ENCODE results near the gene KCNK4. TPM values are rescaled to one million over a fixed set of nuclear protein-coding genes. Genes with fewer than 3 reads are reported as not detected.

KCNK4 gene
- polyA plus RNA-seq = 0.60 and 1.0 TPM in 2 replicates
- 0.81 and 1.9 TPM in 2 replicates for polyA minus RNA-seq

- H3K27me3 ChIP-seq (ENCODE audit: insufficient read depth, low read depth, low read length) = peaks cover 65% of the 10 kb centered on the region
Measured at GRCh38 chr11:64291262-64291751, at the start of gene KCNK4. KCNK4 (plus strand) TSS chr11:64291302; CDS start chr11:64293019, 1,717 bp downstream.

DNA sequence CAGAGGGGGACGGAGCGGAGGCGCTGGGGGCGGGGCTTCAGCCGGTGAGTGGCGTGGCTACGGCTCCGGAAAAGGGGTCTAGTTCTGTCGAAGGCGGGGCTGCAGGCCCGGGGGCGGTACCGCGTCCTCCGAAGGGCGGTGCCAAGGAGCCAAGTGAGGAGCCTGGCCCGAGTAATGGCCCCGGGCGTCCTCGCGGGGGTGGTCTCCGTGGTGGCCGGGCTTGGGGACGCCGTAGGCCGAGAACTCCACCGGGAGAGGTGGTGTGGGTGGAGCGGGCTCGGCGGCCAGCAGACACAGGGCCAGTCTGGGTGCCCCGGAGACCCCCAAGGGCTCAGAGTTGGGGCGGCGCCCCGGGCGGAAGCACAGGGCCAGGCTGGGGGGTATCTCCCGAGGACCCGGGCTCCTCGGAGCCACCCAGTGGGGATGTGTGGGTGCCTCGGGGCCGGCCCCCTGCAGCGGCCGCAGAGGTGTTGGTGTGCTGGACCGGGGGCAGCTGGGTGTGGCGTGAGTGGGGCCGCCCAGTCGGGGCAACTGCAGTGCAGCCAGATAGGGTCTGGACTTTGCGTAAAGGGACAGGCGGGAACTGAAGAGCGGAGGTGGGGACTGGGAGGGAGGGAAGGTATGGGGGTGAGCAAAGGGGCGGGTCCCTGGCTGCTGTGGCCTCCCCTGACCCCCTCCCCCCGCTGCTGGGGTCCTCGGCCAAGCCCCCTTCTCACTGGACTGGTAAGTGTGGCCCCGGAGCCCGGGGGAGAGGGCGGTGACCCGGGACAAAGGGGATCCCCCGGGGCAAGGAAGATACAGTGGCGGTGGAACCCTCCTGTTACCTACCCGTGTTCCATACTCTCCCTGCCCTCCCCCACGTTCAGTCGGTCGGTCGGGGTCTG, 49.4 kb upstream of the KCNK4 start:
- Histone ChIP-seq H3K27ac (ENCODE audit: low read length) (peak overlapping the region; percentile 94), H3K9me2 (ENCODE audit: insufficient read depth, low read length) (no peaks in the 10 kb centered on the region), H2AFZ (ENCODE audit: low read depth, low read length) (no peak overlapping the region), H4K20me1 (ENCODE audit: insufficient read depth) (no peaks in the 10 kb centered on the region), H3K4me2 (ENCODE audit: low read length) (peak overlapping the region; percentile 80), H3F3A (ENCODE audit: insufficient read depth, low read length, poor library complexity, severe bottlenecking) (no peaks in the 10 kb centered on the region), H3K9me3 (ENCODE audit: low read length) (no peaks in the 10 kb centered on the region), H3K9ac (ENCODE audit: low read length) (peak overlapping the region; percentile 82), H3K36me3 (ENCODE audit: insufficient read depth, low read length) (no peaks in the 10 kb centered on the region), H3K4me3 (ENCODE audit: low read length) (peak overlapping the region; percentile 97), H3K79me2 (replicated peaks; ENCODE audit: insufficient read depth, low read length) (peaks cover 13% of the 10 kb centered on the region), H3K27me3 (ENCODE audit: insufficient read depth, low read depth, low read length) (no peaks in the 10 kb centered on the region)
- no peak for TF ChIP-seq EZH2 (IDR thresholded peaks at IDR 0.05; ENCODE audit: borderline replicate concordance, insufficient read depth, low read length, poor library complexity, severe bottlenecking)
- TF ChIP-seq EP300 (conservative IDR thresholded peaks at IDR 0.05; ENCODE audit: poor library complexity, severe bottlenecking) = no peak
- no peak for TF ChIP-seq SMC3 (conservative IDR thresholded peaks at IDR 0.05; ENCODE audit: poor library complexity)
- TF ChIP-seq POLR2AphosphoS5 (IDR thresholded peaks at IDR 0.05) = peak; percentile 45
- peak; percentile 35 for TF ChIP-seq CTCF (IDR thresholded peaks at IDR 0.05; ENCODE audit: poor library complexity, severe bottlenecking)
- no peak for TF ChIP-seq TAF1 (IDR thresholded peaks at IDR 0.05; ENCODE audit: low read depth)

More at GRCh38 chr11:64291262-64291751, at the start of gene KCNK4:
- Histone ChIP-seq H3K9me2 (ENCODE audit: insufficient read depth, low read length) (no peaks in the 10 kb centered on the region), H2AFZ (ENCODE audit: low read depth, low read length) (no peak within 1 kb of the TSS), H3K9me3 (ENCODE audit: low read length) (no peaks in the 10 kb centered on the region), H3F3A (ENCODE audit: insufficient read depth, low read length, poor library complexity, severe bottlenecking) (no peaks in the 10 kb centered on the region), H3K9ac (ENCODE audit: low read length) (peak within 1 kb of the TSS; percentile 68), H3K27ac (ENCODE audit: low read length) (no peak within 1 kb of the TSS), H3K4me3 (ENCODE audit: low read length) (peak within 1 kb of the TSS; percentile 69), H3K4me2 (ENCODE audit: low read length) (peak within 1 kb of the TSS; percentile 39), H4K20me1 (ENCODE audit: insufficient read depth) (no peaks in the 10 kb centered on the region), H3K79me2 (replicated peaks; ENCODE audit: insufficient read depth, low read length) (no peaks in the 10 kb centered on the region), H3K36me3 (ENCODE audit: insufficient read depth, low read length) (no peaks in the 10 kb centered on the region)
- TF ChIP-seq RAD21 (conservative IDR thresholded peaks at IDR 0.05) = no peak
- TF ChIP-seq CTCF (IDR thresholded peaks at IDR 0.05; ENCODE audit: poor library complexity, severe bottlenecking) = no peak
- TF ChIP-seq SMC3 (conservative IDR thresholded peaks at IDR 0.05; ENCODE audit: poor library complexity) = no peak
- TF ChIP-seq, protein P1, sequence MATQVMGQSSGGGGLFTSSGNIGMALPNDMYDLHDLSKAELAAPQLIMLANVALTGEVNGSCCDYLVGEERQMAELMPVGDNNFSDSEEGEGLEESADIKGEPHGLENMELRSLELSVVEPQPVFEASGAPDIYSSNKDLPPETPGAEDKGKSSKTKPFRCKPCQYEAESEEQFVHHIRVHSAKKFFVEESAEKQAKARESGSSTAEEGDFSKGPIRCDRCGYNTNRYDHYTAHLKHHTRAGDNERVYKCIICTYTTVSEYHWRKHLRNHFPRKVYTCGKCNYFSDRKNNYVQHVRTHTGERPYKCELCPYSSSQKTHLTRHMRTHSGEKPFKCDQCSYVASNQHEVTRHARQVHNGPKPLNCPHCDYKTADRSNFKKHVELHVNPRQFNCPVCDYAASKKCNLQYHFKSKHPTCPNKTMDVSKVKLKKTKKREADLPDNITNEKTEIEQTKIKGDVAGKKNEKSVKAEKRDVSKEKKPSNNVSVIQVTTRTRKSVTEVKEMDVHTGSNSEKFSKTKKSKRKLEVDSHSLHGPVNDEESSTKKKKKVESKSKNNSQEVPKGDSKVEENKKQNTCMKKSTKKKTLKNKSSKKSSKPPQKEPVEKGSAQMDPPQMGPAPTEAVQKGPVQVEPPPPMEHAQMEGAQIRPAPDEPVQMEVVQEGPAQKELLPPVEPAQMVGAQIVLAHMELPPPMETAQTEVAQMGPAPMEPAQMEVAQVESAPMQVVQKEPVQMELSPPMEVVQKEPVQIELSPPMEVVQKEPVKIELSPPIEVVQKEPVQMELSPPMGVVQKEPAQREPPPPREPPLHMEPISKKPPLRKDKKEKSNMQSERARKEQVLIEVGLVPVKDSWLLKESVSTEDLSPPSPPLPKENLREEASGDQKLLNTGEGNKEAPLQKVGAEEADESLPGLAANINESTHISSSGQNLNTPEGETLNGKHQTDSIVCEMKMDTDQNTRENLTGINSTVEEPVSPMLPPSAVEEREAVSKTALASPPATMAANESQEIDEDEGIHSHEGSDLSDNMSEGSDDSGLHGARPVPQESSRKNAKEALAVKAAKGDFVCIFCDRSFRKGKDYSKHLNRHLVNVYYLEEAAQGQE (IDR thresholded peaks at IDR 0.05; ENCODE audit: borderline replicate concordance) = no peak
- TF ChIP-seq POLR2AphosphoS5 (IDR thresholded peaks at IDR 0.05) = no peak
- no peak for TF ChIP-seq MXI1 (conservative IDR thresholded peaks at IDR 0.05; ENCODE audit: poor library complexity, severe bottlenecking)
- TF ChIP-seq EP300 (conservative IDR thresholded peaks at IDR 0.05; ENCODE audit: poor library complexity, severe bottlenecking) = no peak
- no peak for TF ChIP-seq EZH2 (IDR thresholded peaks at IDR 0.05; ENCODE audit: borderline replicate concordance, insufficient read depth, low read length, poor library complexity, severe bottlenecking)
- no peak for TF ChIP-seq TAF1 (IDR thresholded peaks at IDR 0.05; ENCODE audit: low read depth)

Measured in neural cell (in vitro differentiated cells).